Astrocyte of the cerebellum (primary cell): ENCODE measurements around the gene DNAH2.

ENCODE experiments used
- DNase-seq: peaks from one replicate; pipeline ENCODE4 v3.0.0-alpha.2; 2011; ENCODE audit warnings: low read depth
- H3K4me3 ChIP-seq: 2 replicates; pipeline ENCODE4 v1.5.1; 2011; ENCODE audit warnings: mild to moderate bottlenecking, low read depth, low read length, moderate library complexity
- CTCF ChIP-seq: IDR thresholded peaks from 2 replicates; pipeline ENCODE4 v1.5.1; 2012; ENCODE audit warnings: low read length, low read depth, moderate library complexity, mild to moderate bottlenecking; ENCODE audit errors: missing control alignments
- in situ Hi-C: cut with HindIII; loops from 2 replicates; pipeline ENCODE4 v1.10.0; 2017; ENCODE audit warnings: low sequenced_read_pairs

DNAH2 gene

GRCh38 chr17:7684851-7685532 is 32.6 kb upstream of the DNAH2 start:
- in situ Hi-C loops = no loop called here

DNA sequence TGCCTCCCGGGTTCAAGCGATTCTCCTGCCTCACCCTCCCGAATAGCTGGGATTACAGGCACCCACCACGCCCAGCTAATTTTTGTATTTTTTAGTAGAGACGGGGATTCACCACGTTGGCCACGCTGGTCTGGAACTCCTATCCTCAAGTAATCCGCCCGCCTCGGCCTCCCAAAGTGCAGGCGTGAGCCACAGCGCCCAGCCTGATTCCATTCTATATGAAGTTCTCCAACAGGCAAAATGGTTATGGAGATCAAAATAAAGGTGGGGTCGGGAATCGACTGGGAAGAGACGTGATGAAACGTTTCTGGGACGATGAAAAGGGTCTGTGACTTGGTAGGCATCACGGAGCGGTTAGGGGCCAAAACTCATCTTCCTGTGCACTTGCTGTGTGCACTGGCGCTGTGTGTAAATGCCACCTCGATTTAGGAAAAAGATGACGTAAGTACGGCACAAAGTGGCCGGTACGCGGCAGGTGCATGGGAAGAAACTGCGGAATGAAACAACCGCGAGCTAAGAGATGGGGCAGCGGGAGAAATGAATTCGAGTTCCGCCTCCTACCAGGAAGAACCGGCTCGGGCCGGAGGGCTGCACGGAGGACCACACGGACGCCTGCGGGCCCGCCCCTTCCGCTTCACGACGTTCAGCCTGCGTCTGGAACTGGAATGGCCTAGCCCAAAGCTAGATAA is 31.9 kb upstream of the DNAH2 start:
- TF ChIP-seq CTCF = no peak
- peak overlapping the region; percentile 59 for H3K4me3 ChIP-seq
- in situ Hi-C loops = no loop called here
- peak; percentile 82 for DNase-seq

More at GRCh38 chr17:7684851-7685532, 32.6 kb upstream of the DNAH2 start:
- TF ChIP-seq CTCF = no peak
- DNase-seq = no peak
- H3K4me3 ChIP-seq = peak overlapping the region; percentile 59

DNA sequence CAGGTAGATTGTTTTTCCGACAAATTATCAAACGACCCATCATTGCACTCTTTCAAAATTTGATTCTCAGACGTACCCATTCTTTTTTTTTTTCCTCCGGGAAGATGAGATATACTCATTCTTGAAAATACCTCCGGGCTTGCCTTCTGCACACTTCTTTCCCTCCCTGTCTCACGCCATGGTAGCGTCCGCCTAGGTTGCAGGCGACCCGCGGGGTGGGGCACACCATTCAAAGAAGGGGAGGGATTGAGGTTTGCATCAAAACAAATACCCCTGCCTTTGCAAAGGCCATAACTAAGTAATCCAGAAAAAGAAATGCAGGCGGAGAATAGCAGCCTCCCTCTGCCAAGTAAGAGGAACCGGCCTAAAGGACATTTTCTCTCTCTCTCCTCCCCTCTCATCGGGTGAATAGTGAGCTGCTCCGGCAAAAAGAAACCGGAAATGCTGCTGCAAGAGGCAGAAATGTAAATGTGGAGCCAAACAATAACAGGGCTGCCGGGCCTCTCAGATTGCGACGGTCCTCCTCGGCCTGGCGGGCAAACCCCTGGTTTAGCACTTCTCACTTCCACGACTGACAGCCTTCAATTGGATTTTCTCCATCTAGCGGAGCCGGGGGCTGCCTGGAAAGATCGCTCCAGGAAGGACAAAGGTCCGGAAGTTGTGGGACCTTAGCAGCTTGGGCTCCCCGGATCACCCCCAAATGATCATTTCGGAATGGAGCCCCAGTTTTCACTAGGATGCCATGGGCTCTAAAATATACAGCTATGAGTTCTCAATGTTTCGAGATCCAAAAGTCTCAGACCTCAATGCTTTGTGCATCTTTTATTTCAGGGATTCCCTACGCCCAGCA is 31.1 kb upstream of the DNAH2 start:
- TF ChIP-seq CTCF = no peak
- DNase-seq = no peak
- peak overlapping the region; percentile 59 for H3K4me3 ChIP-seq
- in situ Hi-C loops = no loop called here

DNA sequence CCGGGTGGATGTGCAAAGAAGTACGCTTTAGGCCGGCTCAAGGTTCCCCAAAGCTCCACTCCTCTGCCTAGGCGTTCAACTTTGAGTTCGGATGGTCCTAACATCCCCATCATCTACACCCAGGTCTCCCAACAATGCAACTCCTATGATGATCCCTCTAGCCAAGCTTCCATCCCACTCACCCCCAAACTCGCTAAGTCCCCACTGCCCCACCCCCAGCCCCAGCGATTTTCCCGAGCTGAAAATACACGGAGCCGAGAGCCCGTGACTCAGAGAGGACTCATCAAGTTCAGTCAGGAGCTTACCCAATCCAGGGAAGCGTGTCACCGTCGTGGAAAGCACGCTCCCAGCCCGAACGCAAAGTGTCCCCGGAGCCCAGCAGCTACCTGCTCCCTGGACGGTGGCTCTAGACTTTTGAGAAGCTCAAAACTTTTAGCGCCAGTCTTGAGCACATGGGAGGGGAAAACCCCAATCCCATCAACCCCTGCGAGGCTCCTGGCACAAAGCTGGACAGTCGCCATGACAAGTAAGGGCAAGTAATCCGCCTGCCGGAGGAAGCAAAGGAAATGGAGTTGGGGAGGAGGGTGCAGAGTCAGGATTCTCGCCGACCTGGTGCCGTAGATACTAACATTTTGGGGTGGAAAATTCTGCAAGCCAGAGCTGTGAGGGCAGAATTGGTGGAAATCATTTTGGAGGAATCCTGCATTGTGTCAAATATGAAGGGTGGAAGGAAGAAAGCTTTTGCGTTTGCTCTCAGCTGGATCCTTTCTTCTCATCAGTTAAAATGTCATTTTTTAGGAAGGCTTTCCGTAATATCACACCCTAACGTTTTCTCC is 30.3 kb upstream of the DNAH2 start, which contains the start of gene TP53:
TP53 (minus strand) TSS at position 419 of the 836 bp plus-strand sequence. CDS start 10,896 bp downstream, outside the sequence.
- in situ Hi-C loops = no loop called here
- peak within 1 kb of the TSS; percentile 60 for H3K4me3 ChIP-seq
- peak; percentile 81 for DNase-seq
- no peak for TF ChIP-seq CTCF

DNA sequence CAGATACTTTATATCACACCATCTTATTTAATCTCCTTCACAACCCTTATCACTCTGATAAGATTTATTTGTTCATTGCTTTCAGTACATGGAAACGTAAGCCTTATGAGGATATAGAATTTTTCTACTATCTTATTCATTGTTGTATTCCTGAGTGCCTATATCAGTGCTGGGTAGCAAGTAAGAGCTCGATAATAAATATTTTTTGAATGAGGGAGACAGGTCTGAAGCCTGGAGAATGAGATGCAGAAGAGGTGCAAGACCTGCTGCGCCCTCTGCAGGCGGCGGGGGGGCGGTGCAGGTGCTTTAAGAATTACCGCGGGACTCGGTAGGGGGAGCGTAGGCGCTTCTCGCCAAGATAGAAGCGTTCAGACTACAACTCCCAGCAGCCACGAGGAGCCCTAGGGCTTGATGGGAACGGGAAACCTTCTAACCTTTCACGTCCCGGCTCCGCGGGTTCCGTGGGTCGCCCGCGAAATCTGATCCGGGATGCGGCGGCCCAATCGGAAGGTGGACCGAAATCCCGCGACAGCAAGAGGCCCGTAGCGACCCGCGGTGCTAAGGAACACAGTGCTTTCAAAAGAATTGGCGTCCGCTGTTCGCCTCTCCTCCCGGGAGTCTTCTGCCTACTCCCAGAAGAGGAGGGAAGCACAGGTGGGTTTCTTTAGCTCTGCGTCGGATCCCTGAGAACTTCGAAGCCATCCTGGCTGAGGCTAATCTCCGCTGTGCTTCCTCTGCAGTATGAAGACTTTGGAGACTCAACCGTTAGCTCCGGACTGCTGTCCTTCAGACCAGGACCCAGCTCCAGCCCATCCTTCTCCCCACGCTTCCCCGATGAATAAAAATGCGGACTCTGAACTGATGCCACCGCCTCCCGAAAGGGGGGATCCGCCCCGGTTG is 29.4 kb upstream of the DNAH2 start, which contains the start of gene WRAP53:
WRAP53 (plus strand) TSS at position 570 of the 900 bp plus-strand sequence; CDS start at position 742, 172 bp downstream.
- peak; percentile 97 for TF ChIP-seq CTCF
- in situ Hi-C loops = no loop called here
- peak; percentile 98 for DNase-seq
- H3K4me3 ChIP-seq = peak within 1 kb of the TSS; percentile 60
